ENCODE data around the gene PSMB4.

Gene PSMB4

DNA sequence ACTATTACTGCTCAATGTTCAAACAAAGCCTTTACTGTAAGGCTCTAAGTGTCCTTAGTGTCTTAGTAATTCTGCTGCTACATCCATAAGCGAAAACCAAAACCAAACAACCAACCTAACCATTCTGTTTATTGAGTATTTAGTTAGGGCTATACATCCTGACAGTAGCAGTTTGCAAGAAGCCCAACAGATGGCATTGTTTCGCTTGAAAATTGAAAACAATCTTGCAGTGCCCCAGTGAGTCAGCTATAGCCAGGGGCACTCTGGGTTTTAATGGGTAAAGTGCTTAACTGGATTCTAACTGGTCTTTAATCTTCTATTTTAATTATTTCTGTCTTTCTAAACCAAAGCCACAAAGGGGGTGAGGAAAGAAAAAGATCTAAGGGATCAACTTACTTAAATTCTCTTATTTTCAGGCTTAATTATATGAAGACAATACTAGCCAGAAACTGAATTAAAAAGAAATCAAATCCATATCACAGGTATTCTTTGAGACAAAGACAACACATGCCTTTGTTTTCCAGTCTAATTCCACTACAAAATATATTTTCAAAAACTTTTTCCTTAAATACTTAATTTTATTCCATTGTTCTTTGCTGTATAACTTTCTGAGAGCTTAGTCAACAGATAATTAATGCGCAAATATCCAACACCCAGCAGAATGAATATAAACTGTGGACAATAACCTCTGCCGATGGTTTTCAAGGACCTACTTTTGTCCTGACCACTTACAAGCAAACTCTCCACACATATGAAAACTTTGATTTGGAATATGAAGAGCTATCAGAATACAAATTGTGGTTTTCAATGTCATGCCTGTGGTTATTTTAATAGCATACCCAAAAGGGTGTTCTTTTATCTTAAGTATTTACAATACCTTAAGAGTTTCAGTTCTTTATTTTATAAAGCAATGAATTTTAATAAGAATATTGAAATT is 44.7 kb downstream of the PSMB4 start:
- peak; percentile 10 for DNase-seq

DNA sequence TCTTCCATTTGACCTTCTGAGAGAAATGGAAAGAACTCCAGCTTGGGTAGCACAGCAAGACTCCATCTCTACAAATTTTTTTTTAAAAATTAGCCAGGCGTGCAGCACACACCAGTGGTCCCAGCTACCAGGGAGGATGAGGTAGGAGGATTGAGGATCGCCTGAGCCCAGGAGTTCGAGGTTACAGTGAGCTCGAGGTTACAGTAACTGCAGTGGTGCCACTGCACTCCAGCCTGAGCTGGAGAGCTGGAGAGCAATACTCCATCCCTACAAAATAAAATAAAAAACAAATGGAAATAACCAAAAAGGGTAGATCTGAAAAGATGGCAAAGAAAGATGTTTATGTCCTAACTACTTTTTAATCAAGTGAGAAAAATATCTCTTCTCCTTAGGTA is 45.4 kb downstream of the PSMB4 start:
- no peak for DNase-seq

DNA sequence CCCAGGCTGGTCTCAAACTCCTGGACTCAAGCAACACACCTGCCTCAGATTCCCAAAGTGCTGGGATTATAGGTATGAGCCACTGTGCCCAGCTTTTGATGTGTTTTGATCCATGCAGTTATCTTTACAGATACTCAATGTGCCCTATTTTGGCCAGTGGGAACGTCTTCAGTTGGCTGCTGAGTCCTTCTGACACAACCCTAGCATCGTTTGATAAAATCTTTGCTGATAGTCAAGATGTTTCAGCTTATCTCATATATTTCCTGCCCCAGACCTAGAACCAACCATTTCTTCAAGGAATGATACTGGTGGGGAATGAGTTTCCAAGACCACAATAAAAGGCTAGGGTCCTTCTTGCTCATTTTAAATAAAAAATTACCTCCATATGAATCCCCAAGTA is 48.3 kb downstream of the PSMB4 start:
- DNase-seq = no peak

All from NK-92 treated with Interleukin-12 subunit alpha and Interleukin-12 subunit beta, amount 100 ng/mL, for 24 hours (cell line).